Uterus (tissue), 4 donors: ENCODE measurements around the gene NPRL2. TPM values are rescaled to one million over a fixed set of nuclear protein-coding genes. Genes with fewer than 3 reads are reported as not detected.

Experiments used
- DNase-seq, 2 donors: peaks; one replicate each; pipeline ENCODE4 v3.0.0-alpha.2; 2019 to 2020
- H3K27ac ChIP-seq, 2 donors: fragments of 200-600 bp; sonication (generic); 1 replicate in 1 of 2; 2 replicates in 1 of 2; pipeline ENCODE4 v1.5.1; 2016 to 2018
- H3K27me3 ChIP-seq, 2 donors: fragments of 200-600 bp; sonication (generic); one replicate each; pipeline ENCODE4 v1.5.1; 2018 to 2019; ENCODE audit warnings: control low read depth in 1 of 2
- H3K36me3 ChIP-seq, 2 donors: fragments of 200-600 bp; sonication (generic); one replicate each; pipeline ENCODE4 v1.5.1; 2019; ENCODE audit warnings: control low read depth in 1 of 2
- H3K4me1 ChIP-seq, 2 donors: fragments of 200-600 bp; sonication (generic); one replicate each; pipeline ENCODE4 v1.5.1; 2018 to 2019; ENCODE audit warnings: control low read depth in 1 of 2
- H3K4me3 ChIP-seq, 2 donors: fragments of 200-600 bp; sonication (generic); 1 replicate in 1 of 2; 2 replicates in 1 of 2; pipeline ENCODE4 v1.5.1; 2018 to 2019; ENCODE audit warnings: mild to moderate bottlenecking in 1 of 2
- H3K9me3 ChIP-seq, 2 donors: fragments of 200-600 bp; sonication (generic); one replicate each; pipeline ENCODE4 v1.5.1; 2019; ENCODE audit warnings: control low read depth in 1 of 2
- CTCF ChIP-seq, 4 experiments: fragments of 200-600 bp in 2 of 4; fragments of 450-650 bp in 2 of 4; sonication (generic) in 2 of 4; IDR thresholded peaks; one replicate each; pipeline ENCODE4 v1.5.1; 2016 to 2019; ENCODE audit warnings: antibody characterized with exemption in 4 of 4, mild to moderate bottlenecking in 2 of 4, moderate library complexity in 1 of 4
- POLR2A ChIP-seq, 2 donors: fragments of 450-650 bp; IDR thresholded peaks; one replicate each; pipeline ENCODE4 v1.6.1; 2016; ENCODE audit warnings: antibody characterized with exemption in 2 of 2, mild to moderate bottlenecking in 1 of 2, moderate library complexity in 1 of 2
- intact Hi-C: fragments of 100-400 bp; cut with DNase I; formaldehyde crosslinking; loops from one replicate; pipeline ENCODE4 v1.15.1; 2023; ENCODE audit warnings: low total_unique reads
- total RNA-seq, 4 donors: library from RNA; depleted of rRNA in 3 of 4; stranded (reverse); fragments of >200 nt in 3 of 4; gene quantifications; one replicate each; pipeline versions ENCODE4 v1.1.0 to v1.2.4, GENCODE V29; 2014 to 2023
- donor health status: DM: yes; HTN: yes; CAD: no.

NPRL2 gene
- total RNA-seq, 4 donors from 2014 or later, result 11.8 to 26.2 (median 16.0) TPM

- Histone ChIP-seq H3K4me1 (no peaks in the 10 kb centered on the region), H3K4me3 (no peak overlapping the region), H3K27me3 (no peaks in the 10 kb centered on the region), H3K36me3 (no peaks in the 10 kb centered on the region), H3K27ac (no peak overlapping the region), H3K9me3 (no peaks in the 10 kb centered on the region)
- TF ChIP-seq CTCF (IDR thresholded peaks at IDR 0.05), result no peak
- TF ChIP-seq POLR2A (IDR thresholded peaks at IDR 0.05), result no peak
- DNase-seq, result no peak
- intact Hi-C loops, result no loop called here
These were observed 30.0 kb upstream of the NPRL2 start for GRCh38 chr3:50380405-50381085.

GRCh38 chr3:50378757-50379156 is 28.2 kb upstream of the NPRL2 start:
- Histone ChIP-seq H3K27me3 (no peaks in the 10 kb centered on the region), H3K27ac (no peak overlapping the region), H3K4me1 (no peaks in the 10 kb centered on the region), H3K4me3 (no peak overlapping the region), H3K9me3 (no peaks in the 10 kb centered on the region), H3K36me3 (no peaks in the 10 kb centered on the region)
- TF ChIP-seq CTCF (IDR thresholded peaks at IDR 0.05) (no peak), POLR2A (IDR thresholded peaks at IDR 0.05) (no peak)
- intact Hi-C loops, result loop anchor here (10.0 kb wide), 1 partner anchor 166 kb away; no protein-coding TSS in a partner anchor
- no peak for DNase-seq

GRCh38 chr3:50378024-50378423 is 27.4 kb upstream of the NPRL2 start:
- H3K4me1 ChIP-seq, result no peaks in the 10 kb centered on the region
- intact Hi-C loops, result loop anchor here (10.0 kb wide), 1 partner anchor 167 kb away; no protein-coding TSS in a partner anchor
- H3K4me3 ChIP-seq, result no peak overlapping the region
- DNase-seq, result no peak
- no peaks in the 10 kb centered on the region for H3K36me3 ChIP-seq
- no peaks in the 10 kb centered on the region for H3K27me3 ChIP-seq
- no peak for TF ChIP-seq CTCF (IDR thresholded peaks at IDR 0.05)
- no peak for TF ChIP-seq POLR2A (IDR thresholded peaks at IDR 0.05)
- H3K27ac ChIP-seq, result no peak overlapping the region
- no peaks in the 10 kb centered on the region for H3K9me3 ChIP-seq

GRCh38 chr3:50375258-50375931 is 24.8 kb upstream of the NPRL2 start:
- Histone ChIP-seq H3K36me3 (no peaks in the 10 kb centered on the region), H3K9me3 (no peaks in the 10 kb centered on the region), H3K27me3 (no peaks in the 10 kb centered on the region), H3K4me3 (no peak overlapping the region), H3K4me1 (no peaks in the 10 kb centered on the region), H3K27ac (no peak overlapping the region)
- intact Hi-C loops, result loop anchor here (10.0 kb wide), 1 partner anchor 169 kb away; no protein-coding TSS in a partner anchor
- DNase-seq, result no peak
- TF ChIP-seq POLR2A (IDR thresholded peaks at IDR 0.05), result no peak
- TF ChIP-seq CTCF (IDR thresholded peaks at IDR 0.05), result no peak
